Lower lobe of right lung (tissue), 2 donors: Measurements from ENCODE around the gene VEPH1. TPM values are rescaled to one million over a fixed set of nuclear protein-coding genes. Genes with fewer than 3 reads are reported as not detected.

Source experiments
- ATAC-seq, 2 donors: fragments of 200-7000 bp; cut with Tn5 transposase; one replicate each; pipeline ENCODE4 v1.9.1; 2020 to 2022; ENCODE audit warnings: mild to moderate bottlenecking in 2 of 2, moderate library complexity in 2 of 2
- DNase-seq: peaks from one replicate; pipeline ENCODE4 v3.0.0-alpha.2; 2020
- H3K27ac ChIP-seq: fragments of 200-600 bp; one replicate; pipeline ENCODE4 v1.8.0; 2022
- H3K27me3 ChIP-seq: fragments of 200-600 bp; one replicate; pipeline ENCODE4 v1.8.0; 2022; ENCODE audit warnings: low read depth
- H3K36me3 ChIP-seq: fragments of 200-600 bp; one replicate; pipeline ENCODE4 v1.8.0; 2022; ENCODE audit warnings: mild to moderate bottlenecking
- H3K4me1 ChIP-seq: fragments of 200-600 bp; one replicate; pipeline ENCODE4 v1.8.0; 2022
- H3K4me3 ChIP-seq: fragments of 200-600 bp; one replicate; pipeline ENCODE4 v1.8.0; 2022; ENCODE audit warnings: mild to moderate bottlenecking
- H3K9me3 ChIP-seq: fragments of 200-600 bp; one replicate; pipeline ENCODE4 v1.8.0; 2022
- CTCF ChIP-seq: fragments of 200-600 bp; IDR thresholded peaks from one replicate; pipeline ENCODE4 v1.8.0; 2022; ENCODE audit warnings: antibody characterized with exemption, mild to moderate bottlenecking
- intact Hi-C: fragments of 100-400 bp; cut with DNase I; formaldehyde crosslinking; loops from one replicate; pipeline ENCODE4 v1.11.0; 2022
- total RNA-seq: library from RNA; stranded (reverse); fragmentation: NEBNext Ultra II Directional; extraction: Animal tissue kit (Norgen Biotek cat#: 25700); gene quantifications from one replicate; pipeline ENCODE4 v1.2.1, GENCODE V29; 2021
- donor health status: DM: no; HTN: yes; CAD: no; lungs with severe emphysema.

Gene VEPH1
- total RNA-seq, 1 donor from 2014 or later = 116 TPM

GRCh38 chr3:157312376-157312745 lies 190.9 kb downstream of the VEPH1 start:
- no peak for TF ChIP-seq CTCF
- no peak overlapping the region for H3K4me3 ChIP-seq
- no peaks in the 10 kb centered on the region for H3K27me3 ChIP-seq
- H3K27ac ChIP-seq = no peak overlapping the region
- ATAC-seq (no peak), DNase-seq (no peak)
- intact Hi-C loops = no loop called here
- H3K9me3 ChIP-seq = no peaks in the 10 kb centered on the region
- H3K4me1 ChIP-seq = no peaks in the 10 kb centered on the region
- H3K36me3 ChIP-seq = no peaks in the 10 kb centered on the region

GRCh38 chr3:157311633-157312375 lies 191.4 kb downstream of the VEPH1 start:
- H3K4me3 ChIP-seq = no peak overlapping the region
- no peaks in the 10 kb centered on the region for H3K4me1 ChIP-seq
- H3K36me3 ChIP-seq = no peaks in the 10 kb centered on the region
- H3K27me3 ChIP-seq = no peaks in the 10 kb centered on the region
- intact Hi-C loops = no loop called here
- no peaks in the 10 kb centered on the region for H3K9me3 ChIP-seq
- no peak overlapping the region for H3K27ac ChIP-seq
- no peak for ATAC-seq
- DNase-seq = no peak
- TF ChIP-seq CTCF = no peak

- intact Hi-C loops = no loop called here
- DNase-seq = no peak
- Histone ChIP-seq H3K27ac (no peak overlapping the region), H3K4me1 (no peaks in the 10 kb centered on the region), H3K4me3 (no peak overlapping the region), H3K27me3 (no peaks in the 10 kb centered on the region), H3K36me3 (no peaks in the 10 kb centered on the region), H3K9me3 (no peaks in the 10 kb centered on the region)
- ATAC-seq = no peak
- no peak for TF ChIP-seq CTCF
Measured at GRCh38 chr3:157310329-157311052, 192.7 kb downstream of the VEPH1 start.

GRCh38 chr3:157306502-157306901 lies 196.7 kb downstream of the VEPH1 start:
- intact Hi-C loops = no loop called here
- Histone ChIP-seq H3K4me1 (no peaks in the 10 kb centered on the region), H3K9me3 (no peaks in the 10 kb centered on the region), H3K36me3 (no peaks in the 10 kb centered on the region), H3K4me3 (no peak overlapping the region), H3K27ac (no peak overlapping the region), H3K27me3 (no peaks in the 10 kb centered on the region)
- ATAC-seq (no peak), DNase-seq (no peak)
- TF ChIP-seq CTCF = no peak

- H3K27ac ChIP-seq = no peak overlapping the region
- intact Hi-C loops = no loop called here
- no peaks in the 10 kb centered on the region for H3K4me1 ChIP-seq
- ATAC-seq (no peak), DNase-seq (no peak)
- no peaks in the 10 kb centered on the region for H3K36me3 ChIP-seq
- TF ChIP-seq CTCF = no peak
- no peaks in the 10 kb centered on the region for H3K27me3 ChIP-seq
- no peaks in the 10 kb centered on the region for H3K9me3 ChIP-seq
- H3K4me3 ChIP-seq = no peak overlapping the region
Measured at GRCh38 chr3:157305392-157305791, 197.8 kb downstream of the VEPH1 start.
